GM18868 (cell line): ENCODE data around the gene EVC.

Source experiments
- ATAC-seq: cut with Tn5 transposase; IDR thresholded peaks from one replicate; pipeline ENCODE4 v1.9.1; 2021; ENCODE audit warnings: mild to moderate bottlenecking, moderate library complexity; ENCODE audit not compliant: unreplicated experiment

The EVC gene

GRCh38 chr4:5710961-5711478 is at the start of gene EVC:
Gene EVC, plus strand, starts transcription at chr4:5711201. Its CDS starts 180 bp downstream, at chr4:5711381.
- peak; percentile 41 for ATAC-seq

GRCh38 chr4:5661237-5661636 is 49.8 kb upstream of the EVC start:
- no peak for ATAC-seq

GRCh38 chr4:5662555-5662954 is 48.4 kb upstream of the EVC start:
- no peak for ATAC-seq

GRCh38 chr4:5664778-5665177 is 46.2 kb upstream of the EVC start:
- ATAC-seq = no peak

GRCh38 chr4:5666741-5667140 is 44.3 kb upstream of the EVC start:
- ATAC-seq = no peak

GRCh38 chr4:5676763-5677162 is 34.2 kb upstream of the EVC start:
- no peak for ATAC-seq

- no peak for ATAC-seq
Observed at GRCh38 chr4:5678977-5679376, 32.0 kb upstream of the EVC start.

GRCh38 chr4:5683566-5683965 is 27.4 kb upstream of the EVC start:
- ATAC-seq = no peak

- no peak for ATAC-seq
Observed at GRCh38 chr4:5685296-5685695, 25.7 kb upstream of the EVC start.

- ATAC-seq = no peak
Observed at GRCh38 chr4:5686338-5686737, 24.7 kb upstream of the EVC start.

GRCh38 chr4:5689065-5689464 is 21.9 kb upstream of the EVC start:
- no peak for ATAC-seq

GRCh38 chr4:5691491-5692132 is 19.4 kb upstream of the EVC start:
- no peak for ATAC-seq

GRCh38 chr4:5693871-5694270 is 17.1 kb upstream of the EVC start:
- ATAC-seq = no peak

- no peak for ATAC-seq
Observed at GRCh38 chr4:5696341-5696740, 14.7 kb upstream of the EVC start.

- ATAC-seq = no peak
Observed at GRCh38 chr4:5700459-5700858, 10.5 kb upstream of the EVC start.

GRCh38 chr4:5701971-5702370 is 9.0 kb upstream of the EVC start:
- ATAC-seq = no peak

GRCh38 chr4:5703831-5704230 is 7.2 kb upstream of the EVC start:
- no peak for ATAC-seq

- ATAC-seq = no peak
Observed at GRCh38 chr4:5704276-5704675, 6.7 kb upstream of the EVC start.

GRCh38 chr4:5705647-5706320 is 5.2 kb upstream of the EVC start:
- no peak for ATAC-seq

- no peak for ATAC-seq
Observed at GRCh38 chr4:5706486-5707290, 4.3 kb upstream of the EVC start.

GRCh38 chr4:5707366-5707765 is 3.6 kb upstream of the EVC start:
- ATAC-seq = no peak
